WTC11 (cell line): Measurements from ENCODE around the gene CMTM4. TPM values are rescaled to one million over a fixed set of nuclear protein-coding genes. Genes with fewer than 3 reads are reported as not detected.
A peak's percentile ranks its signal among the peaks of the same experiment; 100 is the strongest.

Experiments
- ATAC-seq: fragments of 200-7000 bp; cut with Tn5 transposase; 2 replicates; pipeline ENCODE4 v1.10.0; 2021; ENCODE audit warnings: mild to moderate bottlenecking, moderate library complexity
- CTCF ChIA-PET: fragments of 300-600 bp; sonication (Branson Sonifier 250); formaldehyde crosslinking; loops from one replicate; lab custom pipeline; 2021; ENCODE audit warnings: antibody characterized with exemption; lab: Charles Lee
- POLR2A ChIA-PET: fragments of 350-600 bp; sonication (Branson Sonifier 250); formaldehyde crosslinking; loops from one replicate; lab custom pipeline; 2021; ENCODE audit warnings: antibody characterized with exemption; lab: Charles Lee
- DNase-seq: peaks from one replicate; pipeline ENCODE4 v3.0.0; 2021; ENCODE audit warnings: low spot score
- H3K27ac Mint-ChIP-seq: 2 replicates; pipeline ENCODE4 v1.8.0; 2021; ENCODE audit warnings: mixed read lengths
- H3K27me3 Mint-ChIP-seq: 2 replicates; pipeline ENCODE4 v1.8.0; 2021; ENCODE audit warnings: low read depth, mild to moderate bottlenecking, moderate library complexity, mixed read lengths
- H3K36me3 Mint-ChIP-seq: 2 replicates; pipeline ENCODE4 v1.8.0; 2021; ENCODE audit warnings: mixed read lengths
- H3K4me1 Mint-ChIP-seq: 2 replicates; pipeline ENCODE4 v1.8.0; 2022; ENCODE audit warnings: mixed read lengths
- H3K4me3 Mint-ChIP-seq: 2 replicates; pipeline ENCODE4 v1.8.0; 2021; ENCODE audit warnings: mild to moderate bottlenecking, moderate library complexity, mixed read lengths
- H3K9me3 Mint-ChIP-seq: 2 replicates; pipeline ENCODE4 v1.8.0; 2021; ENCODE audit warnings: mixed read lengths
- AR ChIP-seq: fragments of 250-450 bp; sonication (Bioruptor Pico); IDR thresholded peaks from 2 replicates; pipeline ENCODE4 v1.9.0; 2021; ENCODE audit warnings: mild to moderate bottlenecking
- CTCF ChIP-seq: fragments of 200-600 bp; IDR thresholded peaks from 2 replicates; pipeline ENCODE4 v1.8.0; 2022; ENCODE audit warnings: antibody characterized with exemption
- GTF2I ChIP-seq: fragments of 250-450 bp; sonication (Bioruptor Pico); conservative IDR thresholded peaks from 2 replicates; pipeline ENCODE4 v1.4.0; 2021; ENCODE audit warnings: mild to moderate bottlenecking
- MXD4 ChIP-seq: fragments of 250-450 bp; sonication (Bioruptor Pico); IDR thresholded peaks from 2 replicates; pipeline ENCODE4 v1.8.0; 2021; ENCODE audit warnings: mild to moderate bottlenecking, moderate library complexity, borderline replicate concordance
- NR2C2 ChIP-seq: sonication (generic); formaldehyde crosslinking; IDR thresholded peaks from 2 replicates; pipeline ENCODE4 v1.8.0; 2022; ENCODE audit warnings: mild to moderate bottlenecking, missing genetic modification reagents
- OVOL2 ChIP-seq: fragments of 250-450 bp; sonication (Bioruptor Pico); IDR thresholded peaks from 2 replicates; pipeline ENCODE4 v1.9.0; 2021; ENCODE audit warnings: mild to moderate bottlenecking, borderline replicate concordance
- PRDM15 ChIP-seq: sonication (generic); formaldehyde crosslinking; IDR thresholded peaks from 2 replicates; pipeline ENCODE4 v1.8.0; 2022; ENCODE audit warnings: missing genetic modification reagents
- PREB ChIP-seq: sonication (generic); formaldehyde crosslinking; IDR thresholded peaks from 2 replicates; pipeline ENCODE4 v1.8.1; 2022; ENCODE audit warnings: mild to moderate bottlenecking, missing genetic modification reagents, moderate library complexity, borderline replicate concordance
- SOX15 ChIP-seq: fragments of 250-450 bp; sonication (Bioruptor Pico); IDR thresholded peaks from 2 replicates; pipeline ENCODE4 v1.9.0; 2021; ENCODE audit warnings: mild to moderate bottlenecking
- USF2 ChIP-seq: sonication (generic); formaldehyde crosslinking; IDR thresholded peaks from 2 replicates; pipeline ENCODE4 v1.8.1; 2023; ENCODE audit warnings: mild to moderate bottlenecking, missing genetic modification reagents, moderate library complexity
- ZNF138 ChIP-seq: sonication (generic); formaldehyde crosslinking; conservative IDR thresholded peaks from 2 replicates; pipeline ENCODE4 v1.8.1; 2022; ENCODE audit warnings: mild to moderate bottlenecking, moderate library complexity, missing genetic modification reagents
- ZNF219 ChIP-seq: sonication (generic); formaldehyde crosslinking; IDR thresholded peaks from 2 replicates; pipeline ENCODE4 v1.8.0; 2023; ENCODE audit warnings: missing genetic modification reagents, mild to moderate bottlenecking, borderline replicate concordance
- total RNA-seq: library from RNA; stranded (reverse); gene quantifications from 3 replicates; pipeline ENCODE4 v1.2.3, GENCODE V29; 2021

The CMTM4 gene
- total RNA-seq, 1 experiment from 2014 or later, result 56.2 TPM

- TF ChIP-seq USF2 (CRISPR knock-in tag), result no peak
- TF ChIP-seq SOX15 (CRISPR knock-in tag), result no peak
- no peak for TF ChIP-seq PREB (CRISPR knock-in tag)
- TF ChIP-seq MXD4 (CRISPR knock-in tag), result no peak
- TF ChIP-seq OVOL2 (CRISPR knock-in tag), result no peak
- TF ChIP-seq ZNF219 (CRISPR knock-in tag), result no peak
- no peak for TF ChIP-seq CTCF
- TF ChIP-seq GTF2I (CRISPR knock-in tag), result no peak
- no peak for TF ChIP-seq ZNF138 (CRISPR knock-in tag)
- no peak for TF ChIP-seq PRDM15 (CRISPR knock-in tag)
- Mint-ChIP-seq H3K4me3 (no peak overlapping the region), H3K27ac (no peak overlapping the region), H3K36me3 (peaks cover 5% of the 10 kb centered on the region), H3K9me3 (peaks cover 7% of the 10 kb centered on the region), H3K27me3 (no peaks in the 10 kb centered on the region), H3K4me1 (peaks cover 6% of the 10 kb centered on the region)
- ATAC-seq (no peak), DNase-seq (no peak)
- POLR2A ChIA-PET, result no interaction called here
- CTCF ChIA-PET, result interaction anchor here (1.4 to 3.7 kb wide), 3 partner anchors 14 to 61 kb away, joined by 3 to 13 read pairs (median 7); no protein-coding TSS in a partner anchor
Observed at GRCh38 chr16:66711581-66711980, 15.0 kb upstream of the CMTM4 start.

GRCh38 chr16:66706506-66706880 lies 9.9 kb upstream of the CMTM4 start:
- Mint-ChIP-seq H3K27me3 (no peaks in the 10 kb centered on the region), H3K9me3 (no peaks in the 10 kb centered on the region; the same call in 1 of the 2 replicates), H3K27ac (no peak overlapping the region), H3K36me3 (no peaks in the 10 kb centered on the region), H3K4me1 (peaks cover 11% of the 10 kb centered on the region), H3K4me3 (no peak overlapping the region)
- peak; percentile 44 for ATAC-seq
- CTCF ChIA-PET, result interaction anchor here (0.9 kb wide), 1 partner anchor 9 kb away, joined by 3 read pairs; no protein-coding TSS in a partner anchor
- POLR2A ChIA-PET, result no interaction called here
- DNase-seq, result no peak
- no peak for TF ChIP-seq NR2C2 (CRISPR knock-in tag)
- no peak for TF ChIP-seq AR (CRISPR knock-in tag)
